ENCODE data around the gene CDAN1. TPM values are rescaled to one million over a fixed set of nuclear protein-coding genes. Genes with fewer than 3 reads are reported as not detected.
"Not testable (repeated sequence)": the region's sequence is repeated elsewhere in the genome, so short reads cannot be mapped to it uniquely, and the experiment has no call there.

Gene CDAN1, protein sequence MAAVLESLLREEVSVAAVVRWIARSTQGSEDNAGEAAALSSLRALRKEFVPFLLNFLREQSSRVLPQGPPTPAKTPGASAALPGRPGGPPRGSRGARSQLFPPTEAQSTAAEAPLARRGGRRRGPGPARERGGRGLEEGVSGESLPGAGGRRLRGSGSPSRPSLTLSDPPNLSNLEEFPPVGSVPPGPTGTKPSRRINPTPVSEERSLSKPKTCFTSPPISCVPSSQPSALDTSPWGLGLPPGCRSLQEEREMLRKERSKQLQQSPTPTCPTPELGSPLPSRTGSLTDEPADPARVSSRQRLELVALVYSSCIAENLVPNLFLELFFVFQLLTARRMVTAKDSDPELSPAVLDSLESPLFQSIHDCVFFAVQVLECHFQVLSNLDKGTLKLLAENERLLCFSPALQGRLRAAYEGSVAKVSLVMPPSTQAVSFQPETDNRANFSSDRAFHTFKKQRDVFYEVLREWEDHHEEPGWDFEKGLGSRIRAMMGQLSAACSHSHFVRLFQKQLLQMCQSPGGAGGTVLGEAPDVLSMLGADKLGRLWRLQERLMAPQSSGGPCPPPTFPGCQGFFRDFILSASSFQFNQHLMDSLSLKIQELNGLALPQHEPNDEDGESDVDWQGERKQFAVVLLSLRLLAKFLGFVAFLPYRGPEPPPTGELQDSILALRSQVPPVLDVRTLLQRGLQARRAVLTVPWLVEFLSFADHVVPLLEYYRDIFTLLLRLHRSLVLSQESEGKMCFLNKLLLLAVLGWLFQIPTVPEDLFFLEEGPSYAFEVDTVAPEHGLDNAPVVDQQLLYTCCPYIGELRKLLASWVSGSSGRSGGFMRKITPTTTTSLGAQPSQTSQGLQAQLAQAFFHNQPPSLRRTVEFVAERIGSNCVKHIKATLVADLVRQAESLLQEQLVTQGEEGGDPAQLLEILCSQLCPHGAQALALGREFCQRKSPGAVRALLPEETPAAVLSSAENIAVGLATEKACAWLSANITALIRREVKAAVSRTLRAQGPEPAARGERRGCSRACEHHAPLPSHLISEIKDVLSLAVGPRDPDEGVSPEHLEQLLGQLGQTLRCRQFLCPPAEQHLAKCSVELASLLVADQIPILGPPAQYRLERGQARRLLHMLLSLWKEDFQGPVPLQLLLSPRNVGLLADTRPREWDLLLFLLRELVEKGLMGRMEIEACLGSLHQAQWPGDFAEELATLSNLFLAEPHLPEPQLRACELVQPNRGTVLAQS
- 20.0 and 20.1 TPM in 2 replicates for total RNA-seq (2014; rRNA removed)
- polyA plus RNA-seq (2012): 8.5 TPM

- DNase-seq (ENCODE audit: low read depth): peak; percentile 78
Measured at GRCh38 chr15:42736793-42737528, at the start of gene CDAN1. CDAN1 (minus strand) TSS chr15:42737128; CDS start chr15:42737102, 26 bp downstream.

DNA sequence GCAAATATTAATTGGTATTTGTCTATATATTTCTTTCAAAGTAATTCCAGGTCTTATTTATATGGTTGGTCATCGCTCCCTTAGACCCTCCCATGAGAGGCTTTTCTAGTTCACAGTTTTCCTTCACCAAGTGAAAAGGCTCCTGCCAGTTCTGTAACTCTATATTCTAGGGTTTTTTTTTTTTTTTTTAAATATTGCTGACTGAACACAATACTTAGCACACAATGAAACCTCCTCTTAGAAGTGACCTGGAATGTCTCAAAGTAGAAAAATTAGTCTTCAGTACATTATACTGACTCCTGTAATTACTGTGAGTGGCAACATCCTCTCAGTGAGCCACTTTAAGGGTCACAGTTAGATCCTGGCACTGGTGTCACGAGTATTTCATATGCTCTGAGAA, 48.6 kb upstream of the CDAN1 start:
- no peak for DNase-seq (ENCODE audit: low read depth)

GRCh38 chr15:42784705-42785104, 47.8 kb upstream of the CDAN1 start:
- no peak for DNase-seq (ENCODE audit: low read depth)

DNA sequence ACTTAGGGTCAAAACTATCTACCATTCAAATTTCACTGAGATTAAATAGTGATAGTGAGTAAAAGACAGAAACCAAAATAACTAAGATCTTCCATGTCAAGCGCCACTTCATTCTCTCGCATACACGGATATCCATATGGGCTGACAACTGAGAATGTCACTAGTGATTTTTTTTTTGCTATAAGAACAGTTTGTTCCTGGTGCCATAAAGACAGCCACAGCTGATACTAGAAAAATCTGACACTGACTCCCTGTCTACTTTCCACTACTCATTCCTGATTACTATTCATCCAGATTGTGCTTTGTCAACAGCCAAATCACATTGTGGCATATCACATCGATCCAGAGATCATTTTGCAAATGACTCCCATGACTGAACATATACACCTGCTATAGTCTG, 45.8 kb upstream of the CDAN1 start:
- DNase-seq (ENCODE audit: low read depth): no peak

GRCh38 chr15:42775416-42775815, 38.5 kb upstream of the CDAN1 start:
- no peak for DNase-seq (ENCODE audit: low read depth)

- DNase-seq (ENCODE audit: low read depth): no peak
Measured at GRCh38 chr15:42772901-42773300, 36.0 kb upstream of the CDAN1 start.

GRCh38 chr15:42772144-42772543, 35.2 kb upstream of the CDAN1 start:
- no peak for DNase-seq (ENCODE audit: low read depth)

DNA sequence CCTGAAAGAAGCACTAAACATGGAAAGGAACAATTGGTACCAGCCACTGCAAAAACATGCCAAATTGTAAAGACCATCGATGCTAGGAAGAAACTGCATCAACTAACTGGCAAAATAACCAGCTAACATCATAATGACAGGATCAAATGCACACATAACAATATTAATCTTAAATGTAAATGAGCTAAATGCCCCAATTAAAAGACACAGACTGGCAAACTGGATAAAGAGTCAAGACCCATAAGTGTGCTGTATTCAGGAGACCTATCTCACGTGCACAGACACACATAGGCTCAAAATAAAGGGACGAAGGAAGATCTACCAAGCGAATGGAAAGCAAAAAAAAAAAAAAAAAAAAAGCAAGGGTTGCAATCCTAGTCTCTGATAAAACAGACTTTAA, 29.2 kb upstream of the CDAN1 start:
- DNase-seq (ENCODE audit: low read depth): not testable (repeated sequence)

- DNase-seq (ENCODE audit: low read depth): not testable (repeated sequence)
Measured at GRCh38 chr15:42764154-42764731, 27.3 kb upstream of the CDAN1 start.

GRCh38 chr15:42761813-42762212, 24.9 kb upstream of the CDAN1 start:
- not testable (repeated sequence) for DNase-seq (ENCODE audit: low read depth)

- no peak for DNase-seq (ENCODE audit: low read depth)
Measured at GRCh38 chr15:42760759-42761158, 23.8 kb upstream of the CDAN1 start.

GRCh38 chr15:42759093-42759492, 22.2 kb upstream of the CDAN1 start:
- DNase-seq (ENCODE audit: low read depth): no peak

DNA sequence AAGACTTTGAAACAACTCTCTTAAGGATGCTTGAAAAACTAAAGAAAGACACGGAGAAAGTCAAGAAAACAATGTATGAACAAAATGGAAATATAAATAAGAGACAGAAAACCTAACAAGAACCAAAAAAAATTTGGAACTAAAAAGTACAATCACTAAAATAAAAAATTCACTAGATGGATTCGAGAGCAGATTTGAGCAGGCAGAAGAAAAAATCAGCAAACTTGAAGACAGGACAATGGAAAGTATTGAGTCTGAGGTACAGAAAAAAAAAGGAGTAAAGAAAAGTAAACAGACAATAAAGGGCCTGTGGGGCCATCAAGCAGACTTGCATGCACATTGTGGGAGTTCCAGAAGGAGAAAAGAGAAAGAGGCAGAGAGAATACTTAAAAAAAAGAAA, 13.4 kb upstream of the CDAN1 start:
- DNase-seq (ENCODE audit: low read depth): no peak

GRCh38 chr15:42749266-42749665, 12.3 kb upstream of the CDAN1 start:
- no peak for DNase-seq (ENCODE audit: low read depth)

DNA sequence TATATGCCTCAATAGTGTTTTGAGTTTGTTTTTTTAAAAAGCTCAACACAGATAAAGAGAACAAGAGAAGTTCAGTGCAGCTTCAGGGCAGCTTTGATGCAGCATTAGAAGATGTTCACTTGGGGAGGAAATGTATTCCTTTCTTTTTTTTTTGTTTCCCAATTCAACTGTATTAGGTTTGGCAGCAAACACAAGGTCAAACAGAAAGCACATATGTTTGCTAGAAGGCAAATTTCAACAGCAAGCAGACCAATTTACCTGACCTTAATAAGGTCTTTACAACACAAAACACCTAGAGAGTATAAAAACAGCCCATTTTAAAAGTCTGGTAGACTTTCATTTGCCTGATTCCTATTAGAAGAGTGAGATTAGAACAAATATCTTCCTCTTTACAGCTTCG, 7.3 kb upstream of the CDAN1 start:
- DNase-seq (ENCODE audit: low read depth): no peak

- DNase-seq (ENCODE audit: low read depth): no peak
Measured at GRCh38 chr15:42742149-42742548, 5.2 kb upstream of the CDAN1 start.

DNA sequence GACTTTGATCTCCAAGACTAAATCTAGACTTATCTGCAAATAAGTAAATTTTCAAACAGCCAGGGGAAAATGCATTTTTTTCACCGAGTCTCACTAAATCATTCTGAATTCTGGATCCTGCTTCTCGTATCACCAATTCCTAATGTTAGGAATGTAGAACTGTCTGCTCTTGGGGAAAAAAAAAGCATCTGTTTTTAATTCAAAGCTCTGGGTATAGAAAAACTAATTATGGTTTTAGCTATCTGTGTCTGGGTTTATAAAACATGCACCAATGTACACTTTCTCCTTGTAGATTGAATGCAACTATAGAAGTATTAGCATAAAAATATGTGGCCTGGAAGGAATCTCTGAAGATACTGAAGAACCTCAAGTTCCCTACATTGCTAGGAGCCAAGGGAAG, 4.8 kb upstream of the CDAN1 start:
- no peak for DNase-seq (ENCODE audit: low read depth)

DNA sequence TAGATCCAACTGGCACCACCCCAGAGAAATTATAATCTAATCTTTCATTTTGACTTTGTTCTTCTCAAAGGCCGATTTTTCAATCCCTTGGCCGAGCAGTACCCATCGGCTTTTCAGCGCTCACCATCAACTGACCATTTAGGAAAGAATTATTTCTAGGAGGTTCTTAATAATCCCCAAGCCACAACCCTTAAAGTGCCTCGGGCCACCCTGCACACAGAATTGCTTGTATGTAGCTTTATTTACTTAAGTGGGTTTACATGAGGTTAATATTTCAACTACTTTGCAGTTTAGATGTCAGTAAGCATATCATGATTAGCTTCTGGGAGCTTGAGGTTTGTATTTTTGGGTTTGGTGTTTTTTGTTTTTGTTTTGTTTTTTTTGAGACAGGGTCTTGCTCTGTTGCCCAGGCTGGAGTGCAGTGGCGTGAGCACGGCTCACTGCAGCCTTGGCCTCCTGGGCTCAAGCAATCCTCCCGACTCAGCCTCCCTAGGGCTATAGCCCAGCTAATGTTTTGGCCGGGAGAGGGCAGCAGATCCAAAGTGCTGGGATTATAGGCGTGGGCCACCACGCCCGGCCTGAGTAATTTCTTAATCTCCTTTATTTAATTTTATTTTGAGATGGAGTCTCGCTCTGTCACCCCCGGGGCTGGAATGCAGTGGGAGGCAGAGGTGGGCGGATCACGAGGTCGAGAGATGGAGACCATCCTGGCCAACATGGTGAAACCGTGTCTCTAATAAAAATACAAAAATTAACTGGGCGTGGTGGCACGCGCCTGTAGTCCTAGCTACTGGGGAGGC, 801 bp upstream of the CDAN1 start:
- no peak for DNase-seq (ENCODE audit: low read depth)

GRCh38 chr15:42736178-42736792, 643 bp downstream of the CDAN1 start:
- no peak for DNase-seq (ENCODE audit: low read depth)

Data from LHCN-M2 (cell line).